NCI-H187 (cell line): Measurements from ENCODE around the gene CUL4A.
"Not testable (repeated sequence)": the region's sequence is repeated elsewhere in the genome, so short reads cannot be mapped to it uniquely, and the experiment has no call there.

Experiments used
- DNase-seq, 2 experiments: peaks; one replicate each; lab custom pipeline; 2025; lab: John Stamatoyannopoulos, UW

CUL4A gene

DNA sequence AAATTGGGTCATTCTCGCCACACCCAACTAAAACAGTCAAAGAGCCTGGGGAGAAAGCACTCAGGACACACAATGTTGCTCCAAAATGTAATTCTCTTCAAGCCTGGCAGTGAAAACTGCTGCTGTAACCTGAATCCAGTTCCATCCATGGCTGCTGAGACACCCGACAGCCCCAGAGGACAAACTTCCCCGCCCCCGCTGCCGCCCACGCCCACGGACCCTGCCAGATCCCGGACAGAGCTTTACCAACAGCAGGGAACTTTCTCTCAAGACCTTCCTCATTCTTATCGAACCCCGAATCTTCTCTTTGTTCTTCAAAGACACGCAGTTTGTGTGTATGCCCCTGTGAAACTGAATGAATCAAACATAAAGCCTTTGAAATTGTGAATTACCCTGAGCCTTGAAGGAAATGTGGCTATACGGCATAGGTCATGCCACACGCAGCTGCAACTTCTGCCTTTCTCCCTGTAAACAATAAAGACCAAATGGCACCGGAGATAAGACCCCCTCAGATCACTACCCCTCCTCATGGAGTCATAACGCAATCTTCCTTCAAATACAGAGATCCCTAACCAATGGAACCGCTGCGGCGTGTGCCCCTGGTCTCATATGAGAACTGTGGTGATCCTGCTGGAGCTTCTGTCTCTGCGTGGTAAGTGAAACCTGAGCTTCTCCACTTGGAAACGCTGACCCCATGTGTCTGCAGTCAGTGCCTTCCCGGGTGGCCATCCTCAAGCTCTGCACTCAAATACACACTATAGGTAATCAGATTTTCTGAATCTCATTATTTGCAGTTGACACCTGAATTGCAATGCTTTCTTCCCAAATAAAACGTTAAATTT, 82.8 kb downstream of the CUL4A start:
- no peak for DNase-seq

- DNase-seq, result no peak
Measured at GRCh38 chr13:113293686-113294085, 84.3 kb downstream of the CUL4A start.

- DNase-seq, result no peak
Measured at GRCh38 chr13:113295776-113296175, 86.4 kb downstream of the CUL4A start.

GRCh38 chr13:113296823-113297369, 87.5 kb downstream of the CUL4A start, which contains the start of gene LAMP1:
TSS of gene LAMP1 (plus strand) at chr13:113297239. CDS start at chr13:113297435, 196 bp downstream.
- peak; percentile 98 to 99 for DNase-seq

GRCh38 chr13:113297370-113298042, 88.1 kb downstream of the CUL4A start:
- DNase-seq, result no peak

DNA sequence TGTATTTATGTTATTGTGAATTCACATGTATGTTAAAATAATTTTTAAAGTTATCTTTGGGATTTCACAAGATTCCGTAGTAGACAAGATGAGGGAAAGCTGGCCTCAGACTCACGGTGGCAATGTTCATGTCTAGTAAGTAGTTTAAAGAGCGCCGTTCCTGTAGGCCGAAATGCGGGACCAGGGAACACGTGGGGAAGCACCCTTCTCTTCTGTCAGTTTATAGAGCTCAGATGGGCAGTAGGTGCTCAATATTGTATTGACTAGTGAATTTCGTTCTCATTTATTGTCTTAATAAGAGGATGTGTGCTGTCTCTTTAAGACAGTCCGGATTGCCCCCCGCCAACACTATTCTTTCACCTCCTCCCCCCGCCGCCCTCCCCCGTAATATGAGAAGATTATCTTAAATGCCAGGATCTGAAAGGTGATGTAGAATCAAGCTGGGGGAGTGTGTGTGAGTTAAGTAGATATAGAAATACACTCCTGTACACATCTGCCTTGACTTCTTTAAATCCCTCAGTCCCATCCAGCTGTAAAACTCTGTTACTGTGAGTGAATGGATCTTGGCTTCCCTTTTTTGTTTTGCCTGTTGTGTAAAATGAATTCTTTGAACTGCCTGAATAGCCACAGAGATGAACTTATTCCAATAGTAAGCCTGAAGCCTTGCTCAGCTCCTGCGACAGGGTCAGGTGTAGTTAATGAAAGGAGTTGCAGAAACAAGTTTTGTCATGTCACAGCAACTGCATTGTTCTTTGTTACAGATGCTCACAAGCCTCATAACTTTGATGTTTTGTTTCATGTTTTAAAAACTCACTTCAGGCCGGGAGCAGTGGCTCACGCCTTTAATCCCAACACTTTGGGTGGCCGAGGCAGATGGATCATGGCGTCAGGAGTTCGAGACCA, 88.9 kb downstream of the CUL4A start:
- no peak for DNase-seq

DNA sequence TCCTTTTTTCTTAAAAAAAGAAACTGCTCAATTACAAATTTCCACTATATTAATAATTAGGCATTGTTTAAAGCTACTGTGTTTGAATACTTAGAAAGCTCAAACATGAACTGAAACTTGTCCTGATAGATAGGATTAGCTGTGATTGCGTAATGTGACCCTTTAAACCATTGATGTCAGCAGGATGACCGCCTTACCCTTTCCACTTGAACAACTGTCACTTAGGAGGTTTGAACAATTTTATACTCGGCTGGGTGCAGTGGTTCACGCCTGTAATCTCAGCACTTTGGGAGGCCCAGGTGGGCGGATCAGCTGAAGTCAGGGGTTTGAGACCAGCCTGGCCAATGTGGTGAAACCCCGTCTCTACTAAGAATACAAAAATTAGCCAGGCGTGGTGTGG, 90.5 kb downstream of the CUL4A start:
- no peak for DNase-seq

DNA sequence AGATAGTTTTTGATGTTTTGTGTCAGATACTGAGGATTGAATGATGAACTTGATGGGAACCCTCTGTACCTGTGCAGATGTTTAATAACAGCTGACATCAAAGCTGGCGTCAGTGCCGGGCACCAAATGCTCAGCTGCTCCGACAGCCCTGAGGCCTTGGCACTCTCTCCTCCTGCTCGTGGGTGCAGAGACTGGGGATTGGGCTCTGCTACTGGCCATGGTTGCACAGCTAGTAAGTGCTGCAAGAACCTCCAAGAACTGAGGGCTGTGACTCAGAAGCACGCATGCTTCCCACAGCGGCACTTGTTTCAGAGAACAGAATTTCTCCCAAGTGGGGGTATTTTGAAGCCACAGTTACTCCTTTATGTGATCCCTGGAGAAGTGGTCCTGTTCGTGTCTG, 93.6 kb downstream of the CUL4A start:
- no peak for DNase-seq

DNA sequence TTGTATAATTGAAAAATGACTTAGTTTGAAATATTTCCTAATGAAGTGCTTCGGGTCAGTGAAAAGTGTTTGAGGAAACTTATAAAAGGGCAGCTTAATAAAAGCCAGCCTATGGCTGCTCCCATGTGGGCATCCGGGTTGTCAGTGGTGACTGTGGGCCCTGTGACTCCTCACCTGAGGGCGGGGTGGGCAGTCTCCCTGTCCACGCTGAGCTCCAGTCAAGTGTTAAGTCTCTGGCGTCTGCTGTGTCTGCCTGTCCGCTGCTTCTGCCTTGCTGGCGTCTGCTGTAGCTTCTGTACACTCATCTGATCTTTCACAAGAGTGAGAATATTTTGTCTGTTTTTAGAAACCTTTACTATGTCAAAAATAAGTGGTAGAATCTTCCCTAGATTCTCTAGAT, 94.7 kb downstream of the CUL4A start:
- DNase-seq, result no peak

GRCh38 chr13:113305208-113305607, 95.8 kb downstream of the CUL4A start:
- DNase-seq, result no peak

DNA sequence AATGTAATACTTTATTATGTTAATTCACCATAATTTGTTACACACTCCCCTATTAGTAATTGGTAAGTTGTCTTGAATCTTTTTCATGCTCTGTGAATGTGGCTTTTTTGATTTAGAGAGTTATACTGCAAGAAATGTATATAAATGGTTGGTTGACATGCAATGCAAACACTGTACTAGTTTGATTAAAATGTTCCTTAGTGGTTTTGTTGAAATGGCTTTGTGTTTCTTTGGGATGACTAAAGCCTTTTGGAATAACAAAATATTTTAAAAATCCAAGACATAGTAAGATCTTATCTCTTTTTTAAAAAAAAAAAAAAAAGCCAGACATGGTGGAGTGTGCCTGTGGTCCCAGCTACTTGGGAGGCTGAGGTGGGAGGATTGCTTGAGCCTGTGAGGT, 98.1 kb downstream of the CUL4A start:
- DNase-seq, result no peak

GRCh38 chr13:113309473-113309872, 100.1 kb downstream of the CUL4A start:
- DNase-seq, result no peak

DNA sequence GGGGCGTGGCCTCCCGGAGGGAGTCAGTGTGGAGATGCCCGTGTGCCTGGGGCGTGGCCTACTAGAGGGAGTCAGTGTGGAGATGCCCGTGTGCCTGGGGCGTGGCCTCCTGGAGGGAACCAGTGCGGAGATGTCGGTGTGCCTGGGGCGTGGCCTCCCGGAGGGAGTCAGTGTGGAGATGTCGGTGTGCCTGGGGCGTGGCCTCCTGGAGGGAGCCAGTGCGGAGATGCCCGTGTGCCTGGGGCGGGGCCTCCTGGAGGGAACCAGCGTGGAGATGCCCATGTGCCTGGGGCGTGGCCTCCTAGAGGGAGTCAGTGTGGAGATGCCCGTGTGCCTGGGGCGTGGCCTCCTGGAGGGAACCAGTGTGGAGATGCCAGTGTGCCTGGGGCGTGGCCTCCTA, 104.7 kb downstream of the CUL4A start:
- DNase-seq, result not testable (repeated sequence)

DNA sequence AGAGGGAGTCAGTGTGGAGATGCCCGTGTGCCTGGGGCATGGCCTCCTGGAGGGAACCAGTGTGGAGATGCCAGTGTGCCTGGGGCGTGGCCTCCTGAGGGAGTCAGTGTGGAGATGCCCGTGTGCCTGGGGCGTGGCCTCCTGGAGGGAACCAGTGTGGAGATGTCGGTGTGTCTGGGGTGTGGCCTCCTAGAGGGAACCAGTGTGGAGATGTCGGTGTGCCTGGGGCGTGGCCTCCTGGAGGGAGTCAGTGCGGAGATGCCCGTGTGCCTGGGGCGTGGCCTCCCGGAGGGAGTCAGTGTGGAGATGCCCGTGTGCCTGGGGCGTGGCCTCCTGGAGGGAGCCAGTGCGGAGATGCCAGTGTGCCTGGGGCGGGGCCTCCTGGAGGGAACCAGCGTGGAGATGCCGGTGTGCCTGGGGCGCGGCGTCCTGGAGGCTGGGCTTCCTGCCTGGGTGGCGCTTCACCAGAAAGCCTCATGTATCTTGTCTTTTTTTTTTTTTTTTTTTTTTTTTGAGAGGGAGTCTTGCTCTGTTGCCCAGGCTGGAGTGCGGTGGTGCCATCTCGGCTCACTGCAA, 105.6 kb downstream of the CUL4A start:
- not testable (repeated sequence) for DNase-seq

- no peak for DNase-seq
Measured at GRCh38 chr13:113315992-113316391, 106.6 kb downstream of the CUL4A start.
